Gastrocnemius medialis (tissue), 4 donors: ENCODE measurements around the gene SCAF1.

Experiments used
- POLR2A ChIP-seq, 2 donors: fragments of 450-650 bp; IDR thresholded peaks; one replicate each; pipeline ENCODE4 v1.6.1; 2017; ENCODE audit warnings: antibody characterized with exemption in 2 of 2, mild to moderate bottlenecking in 2 of 2, moderate library complexity in 2 of 2
- TF ChIP-seq, protein P1 (sequence below), 5 experiments: fragments of 450-650 bp in 3 of 5; fragments of 200-600 bp in 2 of 5; sonication (generic) in 2 of 5; IDR thresholded peaks in 4 of 5; conservative IDR thresholded peaks in 1 of 5; 1 replicate in 4 of 5; 2 replicates in 1 of 5; pipeline ENCODE4 v1.5.1; 2016 to 2019; ENCODE audit warnings: antibody characterized with exemption in 5 of 5, mild to moderate bottlenecking in 3 of 5, moderate library complexity in 3 of 5

- TF ChIP-seq, protein P1, sequence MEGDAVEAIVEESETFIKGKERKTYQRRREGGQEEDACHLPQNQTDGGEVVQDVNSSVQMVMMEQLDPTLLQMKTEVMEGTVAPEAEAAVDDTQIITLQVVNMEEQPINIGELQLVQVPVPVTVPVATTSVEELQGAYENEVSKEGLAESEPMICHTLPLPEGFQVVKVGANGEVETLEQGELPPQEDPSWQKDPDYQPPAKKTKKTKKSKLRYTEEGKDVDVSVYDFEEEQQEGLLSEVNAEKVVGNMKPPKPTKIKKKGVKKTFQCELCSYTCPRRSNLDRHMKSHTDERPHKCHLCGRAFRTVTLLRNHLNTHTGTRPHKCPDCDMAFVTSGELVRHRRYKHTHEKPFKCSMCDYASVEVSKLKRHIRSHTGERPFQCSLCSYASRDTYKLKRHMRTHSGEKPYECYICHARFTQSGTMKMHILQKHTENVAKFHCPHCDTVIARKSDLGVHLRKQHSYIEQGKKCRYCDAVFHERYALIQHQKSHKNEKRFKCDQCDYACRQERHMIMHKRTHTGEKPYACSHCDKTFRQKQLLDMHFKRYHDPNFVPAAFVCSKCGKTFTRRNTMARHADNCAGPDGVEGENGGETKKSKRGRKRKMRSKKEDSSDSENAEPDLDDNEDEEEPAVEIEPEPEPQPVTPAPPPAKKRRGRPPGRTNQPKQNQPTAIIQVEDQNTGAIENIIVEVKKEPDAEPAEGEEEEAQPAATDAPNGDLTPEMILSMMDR (IDR thresholded peaks at IDR 0.05 in 4 of 5, conservative IDR thresholded peaks at IDR 0.05 in 1 of 5) = no peak
- TF ChIP-seq POLR2A (IDR thresholded peaks at IDR 0.05) = no peak
Observed at GRCh38 chr19:49599378-49600295, 42.4 kb upstream of the SCAF1 start.
